ENCODE data around the gene LRRC1. TPM values are rescaled to one million over a fixed set of nuclear protein-coding genes. Genes with fewer than 3 reads are reported as not detected.

LRRC1 gene
- total and polyA plus RNA-seq, 10 donors, result 1.8 to 6.3 (median 3.7) TPM

GRCh38 chr6:53939830-53940229, 145.0 kb downstream of the LRRC1 start:
- Histone ChIP-seq H3K4me1 (no peaks in the 10 kb centered on the region), H3K27ac (no peak overlapping the region), H3K36me3 (no peaks in the 10 kb centered on the region), H3K9me3 (no peaks in the 10 kb centered on the region), H3K4me3 (no peak overlapping the region), H3K27me3 (replicated peaks in 1 of 7) (no peaks in the 10 kb centered on the region)
- no peak for DNase-seq
- TF ChIP-seq POLR2AphosphoS5 (IDR thresholded peaks at IDR 0.05), result no peak
- no peak for TF ChIP-seq POLR2A (IDR thresholded peaks at IDR 0.05)
- TF ChIP-seq CTCF (IDR thresholded peaks at IDR 0.05 in 8 of 11, conservative IDR thresholded peaks at IDR 0.05 in 3 of 11), result no peak
- intact Hi-C loops (cut with DNase I; ENCODE audit: low total_unique reads), result no loop called here
- WGBS, 5 donors, result 78 to 89% (median 86%) methylated on average over 3 of the region's 3 CpGs

GRCh38 chr6:53943395-53943794, 148.6 kb downstream of the LRRC1 start:
- H3K4me1 ChIP-seq, result no peaks in the 10 kb centered on the region
- no peak overlapping the region for H3K27ac ChIP-seq
- no peak for DNase-seq
- H3K27me3 ChIP-seq (replicated peaks in 1 of 7), result peaks cover 0 to 12% (median 0%) of the 10 kb centered on the region in 7 donors
- no peak overlapping the region for H3K4me3 ChIP-seq
- no peaks in the 10 kb centered on the region for H3K36me3 ChIP-seq
- WGBS, 5 donors, result 41 to 83% (median 68%) methylated on average over 2 of the region's 2 CpGs
- intact Hi-C loops (cut with DNase I; ENCODE audit: low total_unique reads), result no loop called here
- peaks cover 0 to 2% (median 0%) of the 10 kb centered on the region in 8 donors for H3K9me3 ChIP-seq
- TF ChIP-seq CTCF (IDR thresholded peaks at IDR 0.05 in 8 of 11, conservative IDR thresholded peaks at IDR 0.05 in 3 of 11) (no peak), POLR2AphosphoS5 (IDR thresholded peaks at IDR 0.05) (no peak)

DNA sequence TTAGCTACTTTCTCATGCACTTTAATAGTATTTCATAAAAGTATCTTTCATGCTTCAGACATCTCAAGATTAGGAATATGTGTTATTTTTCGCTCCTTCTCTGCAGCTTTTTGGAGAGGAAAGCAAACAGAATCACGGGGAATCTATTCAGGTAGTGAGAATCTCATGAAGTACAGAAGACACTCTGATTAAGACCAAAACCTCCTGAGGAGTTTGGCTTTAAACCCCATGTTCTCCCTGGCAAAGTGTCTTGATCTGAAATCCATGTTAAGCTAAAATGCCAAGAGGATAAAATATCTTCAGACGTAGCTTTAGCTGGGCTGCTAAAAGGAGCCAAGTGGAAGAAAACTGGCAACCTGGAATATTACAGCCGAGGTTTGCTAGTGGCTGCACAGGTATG, 149.3 kb downstream of the LRRC1 start:
- DNase-seq, result no peak
- Histone ChIP-seq H3K9me3 (peaks cover 0 to 2% (median 0%) of the 10 kb centered on the region in 8 donors), H3K27ac (no peak overlapping the region), H3K4me1 (no peaks in the 10 kb centered on the region), H3K27me3 (replicated peaks in 1 of 7) (peaks cover 0 to 12% (median 0%) of the 10 kb centered on the region in 7 donors), H3K4me3 (no peak overlapping the region), H3K36me3 (no peaks in the 10 kb centered on the region)
- WGBS, 5 donors, result 65 to 87% (median 74%) methylated on average over 4 of the region's 4 CpGs
- TF ChIP-seq POLR2AphosphoS5 (IDR thresholded peaks at IDR 0.05), result no peak
- intact Hi-C loops (cut with DNase I; ENCODE audit: low total_unique reads), result no loop called here

DNA sequence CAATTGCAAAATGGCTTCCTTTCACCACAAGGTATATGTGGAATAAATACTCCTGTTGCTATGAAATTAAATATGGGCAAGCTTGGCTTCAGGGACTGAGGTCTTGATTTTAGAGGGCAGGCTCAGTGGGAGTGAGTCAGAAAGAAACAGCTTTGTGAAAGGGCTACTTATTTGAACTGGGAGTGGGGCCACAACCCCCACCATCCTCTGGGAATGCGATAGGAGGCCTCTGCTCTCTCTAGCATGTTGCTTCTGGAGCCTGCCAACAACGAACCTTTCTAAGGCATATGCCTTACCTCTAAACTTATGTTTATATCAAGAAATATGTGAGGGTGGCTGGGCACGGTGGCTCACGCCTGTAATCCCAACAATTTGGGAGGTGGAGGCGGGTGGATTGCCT, 149.7 kb downstream of the LRRC1 start:
- no peak overlapping the region for H3K27ac ChIP-seq
- intact Hi-C loops (cut with DNase I; ENCODE audit: low total_unique reads), result no loop called here
- no peaks in the 10 kb centered on the region for H3K36me3 ChIP-seq
- DNase-seq, result no peak
- no peaks in the 10 kb centered on the region for H3K4me1 ChIP-seq
- peaks cover 0 to 12% (median 0%) of the 10 kb centered on the region in 7 donors for H3K27me3 ChIP-seq (replicated peaks in 1 of 7)
- H3K4me3 ChIP-seq, result no peak overlapping the region
- TF ChIP-seq POLR2A (IDR thresholded peaks at IDR 0.05) (no peak), CTCF (IDR thresholded peaks at IDR 0.05 in 8 of 11, conservative IDR thresholded peaks at IDR 0.05 in 3 of 11) (no peak), POLR2AphosphoS5 (IDR thresholded peaks at IDR 0.05) (no peak)
- peaks cover 0 to 2% (median 0%) of the 10 kb centered on the region in 8 donors for H3K9me3 ChIP-seq
- WGBS, 5 donors, result 86 to 97% (median 87%) methylated on average over 5 of the region's 5 CpGs

Data from spleen (tissue), 11 donors.